ENCODE results near the gene GTF3C5. TPM values are rescaled to one million over a fixed set of nuclear protein-coding genes. Genes with fewer than 3 reads are reported as not detected.

Gene GTF3C5, protein sequence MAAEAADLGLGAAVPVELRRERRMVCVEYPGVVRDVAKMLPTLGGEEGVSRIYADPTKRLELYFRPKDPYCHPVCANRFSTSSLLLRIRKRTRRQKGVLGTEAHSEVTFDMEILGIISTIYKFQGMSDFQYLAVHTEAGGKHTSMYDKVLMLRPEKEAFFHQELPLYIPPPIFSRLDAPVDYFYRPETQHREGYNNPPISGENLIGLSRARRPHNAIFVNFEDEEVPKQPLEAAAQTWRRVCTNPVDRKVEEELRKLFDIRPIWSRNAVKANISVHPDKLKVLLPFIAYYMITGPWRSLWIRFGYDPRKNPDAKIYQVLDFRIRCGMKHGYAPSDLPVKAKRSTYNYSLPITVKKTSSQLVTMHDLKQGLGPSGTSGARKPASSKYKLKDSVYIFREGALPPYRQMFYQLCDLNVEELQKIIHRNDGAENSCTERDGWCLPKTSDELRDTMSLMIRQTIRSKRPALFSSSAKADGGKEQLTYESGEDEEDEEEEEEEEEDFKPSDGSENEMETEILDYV
- total RNA-seq, result 10 to 100 TPM; 43.5 to 51.5 (median 48.9) TPM

DNA sequence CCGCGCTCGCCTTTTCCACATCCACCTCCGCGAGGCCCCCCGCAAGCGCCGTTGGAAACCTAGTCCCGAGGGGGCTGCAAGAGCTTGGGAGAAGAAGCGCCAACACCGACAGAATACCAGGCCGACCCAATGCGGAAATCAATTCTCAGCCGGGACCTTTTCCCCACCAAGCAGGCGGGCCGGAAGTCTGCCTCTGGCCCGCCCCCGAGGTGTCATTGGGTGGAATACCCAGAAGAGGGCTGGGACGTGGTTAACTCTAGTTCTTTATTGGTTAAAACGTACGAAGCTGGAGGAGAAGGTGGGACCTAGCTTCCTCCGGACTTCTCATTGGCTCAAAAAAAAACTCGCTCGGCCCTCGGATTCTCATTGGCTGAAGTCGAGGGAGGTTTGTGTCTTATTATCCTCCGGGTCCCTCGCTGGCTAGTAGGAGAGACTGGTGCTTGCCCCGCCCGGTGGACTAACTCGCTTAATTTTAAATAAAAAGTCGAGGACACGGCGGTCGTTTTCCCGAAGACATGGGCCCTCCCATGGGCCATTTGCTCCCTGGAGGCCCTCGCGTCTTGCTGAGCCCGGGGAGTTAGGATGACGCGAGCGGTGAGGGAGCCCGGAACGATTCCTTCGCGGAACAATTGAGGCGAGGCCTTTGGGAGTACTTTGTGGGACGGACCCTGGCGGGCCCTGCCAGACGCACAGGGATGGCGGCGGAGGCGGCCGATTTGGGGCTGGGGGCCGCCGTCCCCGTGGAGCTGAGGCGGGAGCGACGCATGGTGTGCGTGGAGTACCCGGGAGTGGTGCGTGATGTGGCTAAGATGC, at the start of gene GTF3C5:
GTF3C5 (plus strand) TSS at position 681 of the 813 bp plus-strand sequence; CDS start at position 696, 15 bp downstream.
- H3K27ac ChIP-seq, result peak within 1 kb of the TSS; percentile 53 to 93 (median 88)
- TF ChIP-seq, protein P1, sequence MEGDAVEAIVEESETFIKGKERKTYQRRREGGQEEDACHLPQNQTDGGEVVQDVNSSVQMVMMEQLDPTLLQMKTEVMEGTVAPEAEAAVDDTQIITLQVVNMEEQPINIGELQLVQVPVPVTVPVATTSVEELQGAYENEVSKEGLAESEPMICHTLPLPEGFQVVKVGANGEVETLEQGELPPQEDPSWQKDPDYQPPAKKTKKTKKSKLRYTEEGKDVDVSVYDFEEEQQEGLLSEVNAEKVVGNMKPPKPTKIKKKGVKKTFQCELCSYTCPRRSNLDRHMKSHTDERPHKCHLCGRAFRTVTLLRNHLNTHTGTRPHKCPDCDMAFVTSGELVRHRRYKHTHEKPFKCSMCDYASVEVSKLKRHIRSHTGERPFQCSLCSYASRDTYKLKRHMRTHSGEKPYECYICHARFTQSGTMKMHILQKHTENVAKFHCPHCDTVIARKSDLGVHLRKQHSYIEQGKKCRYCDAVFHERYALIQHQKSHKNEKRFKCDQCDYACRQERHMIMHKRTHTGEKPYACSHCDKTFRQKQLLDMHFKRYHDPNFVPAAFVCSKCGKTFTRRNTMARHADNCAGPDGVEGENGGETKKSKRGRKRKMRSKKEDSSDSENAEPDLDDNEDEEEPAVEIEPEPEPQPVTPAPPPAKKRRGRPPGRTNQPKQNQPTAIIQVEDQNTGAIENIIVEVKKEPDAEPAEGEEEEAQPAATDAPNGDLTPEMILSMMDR (IDR thresholded peaks at IDR 0.05), result peak in 3 of 4 experiments; percentile 14 to 34 (median 27)
- TF ChIP-seq EP300 (IDR thresholded peaks at IDR 0.05) (no peak), POLR2AphosphoS5 (IDR thresholded peaks at IDR 0.05) (peak; percentile 78), POLR2A (IDR thresholded peaks at IDR 0.05) (peak; percentile 38 to 65)
- H3K36me3 ChIP-seq, result peaks cover 0 to 6% of the 10 kb centered on the region in 2 donors

DNA sequence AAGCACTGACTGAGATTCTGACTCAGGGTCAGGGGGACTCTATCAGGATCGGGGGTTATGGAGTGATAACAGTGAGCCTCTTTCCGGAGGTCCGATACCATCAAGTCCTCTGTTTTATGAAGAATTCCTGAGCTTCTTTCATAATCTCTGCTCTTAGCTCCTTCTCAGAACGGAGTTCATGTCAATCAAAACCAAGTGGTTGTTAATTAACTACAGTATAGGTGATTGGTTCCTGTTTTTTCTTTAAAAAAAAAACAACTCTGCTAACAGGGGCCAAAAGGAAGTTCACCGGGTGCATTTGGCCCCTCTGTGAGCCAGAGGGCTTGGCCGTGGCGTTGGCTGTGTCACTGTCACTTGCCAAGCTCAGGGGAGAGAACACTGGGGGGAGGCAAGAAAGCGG, 48.3 kb upstream of the GTF3C5 start:
- 61 to 89% methylated on average over 4 to 5 of the region's 8 CpGs for WGBS, 2 donors (ENCODE audit: low coverage in 1 of 2)
- ATAC-seq, result no peak
- Histone ChIP-seq H3K4me1 (no peaks in the 10 kb centered on the region), H3K9me3 (no peaks in the 10 kb centered on the region), H3K27me3 (peaks cover 94% of the 10 kb centered on the region), H3K4me3 (no peak overlapping the region), H3K27ac (no peak overlapping the region), H3K36me3 (no peaks in the 10 kb centered on the region)
- TF ChIP-seq EP300 (IDR thresholded peaks at IDR 0.05), result no peak
- TF ChIP-seq, protein P1 (IDR thresholded peaks at IDR 0.05), result no peak
- no peak for TF ChIP-seq POLR2AphosphoS5 (IDR thresholded peaks at IDR 0.05)
- no peak for TF ChIP-seq POLR2A (IDR thresholded peaks at IDR 0.05)

More for the DNA sequence above, at the start of gene GTF3C5:
- Histone ChIP-seq H3K27me3 (no peaks in the 10 kb centered on the region), H3K4me1 (peaks cover 0 to 54% (median 22%) of the 10 kb centered on the region in 3 donors), H3K4me3 (peak within 1 kb of the TSS; percentile 89 to 92), H3K9me3 (no peaks in the 10 kb centered on the region)
- WGBS, 2 donors (ENCODE audit: low coverage in 1 of 2), result 0% methylated on average over 2 of the region's 63 CpGs; no CpG with 5 or more reads in 1 of the 2 donors
- ATAC-seq, result peak; percentile 99

DNA sequence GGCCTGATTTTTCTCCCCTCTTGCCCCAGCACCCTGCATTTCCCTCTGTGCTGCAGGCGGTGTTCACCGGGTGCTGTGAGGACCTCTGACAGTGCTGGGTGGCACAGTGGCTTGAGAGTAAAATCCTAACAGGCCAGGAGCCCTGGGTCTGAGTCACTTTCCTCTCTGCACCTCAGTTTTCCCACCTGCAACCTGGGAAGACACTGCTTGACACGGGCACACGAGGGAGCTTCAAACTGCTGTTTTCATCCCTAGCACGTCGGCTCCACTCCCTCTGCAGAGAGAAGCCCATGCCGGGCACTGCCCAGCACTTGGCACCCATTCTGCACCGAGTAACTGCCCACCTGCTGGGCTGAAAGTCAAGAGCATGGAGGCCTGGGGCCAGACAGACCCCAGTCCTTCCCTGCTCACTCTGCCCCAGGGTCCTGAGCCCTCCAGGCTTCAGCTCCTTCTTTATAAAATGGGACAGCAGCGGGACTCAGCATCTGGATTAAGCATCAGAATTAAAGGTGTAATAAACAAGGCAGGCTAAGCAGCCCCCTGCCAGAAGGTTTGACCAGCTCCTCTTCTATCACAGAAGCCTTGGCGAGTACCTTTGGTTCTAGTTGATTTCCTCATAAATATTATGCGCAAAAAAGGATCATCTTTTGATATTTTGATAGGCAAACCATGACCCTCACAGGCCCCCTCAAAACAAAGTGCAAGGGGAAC, 47.2 kb upstream of the GTF3C5 start:
- Histone ChIP-seq H3K4me1 (no peaks in the 10 kb centered on the region), H3K9me3 (no peaks in the 10 kb centered on the region), H3K27me3 (peaks cover 88% of the 10 kb centered on the region), H3K36me3 (no peaks in the 10 kb centered on the region), H3K27ac (no peak overlapping the region), H3K4me3 (no peak overlapping the region)
- 64 to 90% methylated on average over 2 to 7 of the region's 11 CpGs for WGBS, 2 donors (ENCODE audit: low coverage in 1 of 2)
- no peak for TF ChIP-seq EP300 (IDR thresholded peaks at IDR 0.05)
- ATAC-seq, result no peak

DNA sequence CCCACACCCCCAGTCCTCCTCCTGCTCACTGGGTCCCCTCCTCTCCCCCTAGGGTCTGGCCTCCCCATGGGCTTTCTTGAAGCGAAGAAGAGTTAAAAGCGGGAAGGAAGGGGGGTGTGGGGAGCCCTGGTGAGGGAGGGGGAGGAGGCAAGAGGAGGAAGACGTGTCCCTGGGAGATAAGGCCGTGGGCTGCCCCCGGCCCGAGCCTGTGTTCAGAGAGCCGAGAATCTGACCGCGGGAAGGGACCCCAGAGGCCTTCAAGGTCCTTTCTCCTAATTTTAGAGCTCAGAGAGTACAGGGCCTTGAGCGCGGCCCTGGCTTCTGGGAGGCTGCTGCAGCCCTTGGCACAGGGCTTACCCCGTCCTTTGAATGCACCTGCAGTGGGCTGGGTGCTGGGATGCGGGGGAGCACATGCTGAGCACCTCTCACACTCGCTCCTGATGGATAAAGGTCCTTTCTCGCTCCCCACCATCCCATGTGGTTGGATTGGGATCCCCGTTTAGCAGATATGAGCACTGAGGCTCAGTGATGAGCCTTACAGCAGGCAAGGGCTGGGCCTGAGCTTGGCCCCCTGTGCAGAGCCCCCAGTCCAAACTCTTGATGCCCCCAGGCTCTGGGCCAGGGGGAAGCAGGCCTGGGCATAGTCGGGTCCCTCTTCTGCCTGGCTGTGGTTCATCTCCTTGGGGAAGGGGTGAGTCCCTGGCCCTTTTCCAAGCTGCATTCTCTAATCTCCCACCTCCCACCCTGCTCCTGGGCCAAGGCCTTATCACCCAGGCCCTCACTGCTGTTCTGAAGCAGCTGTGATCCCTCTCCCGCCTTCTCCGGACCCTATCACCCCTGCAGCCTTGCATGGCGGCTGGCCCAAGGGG, 46.4 kb upstream of the GTF3C5 start:
- no peak for TF ChIP-seq POLR2A (IDR thresholded peaks at IDR 0.05)
- no peak for TF ChIP-seq POLR2AphosphoS5 (IDR thresholded peaks at IDR 0.05)
- no peak for TF ChIP-seq EP300 (IDR thresholded peaks at IDR 0.05)
- TF ChIP-seq, protein P1 (IDR thresholded peaks at IDR 0.05), result no peak
- 45% methylated on average over 7 of the region's 20 CpGs; no CpG with 5 or more reads in 1 of the 2 donors for WGBS, 2 donors (ENCODE audit: low coverage in 1 of 2)
- Histone ChIP-seq H3K4me1 (no peaks in the 10 kb centered on the region), H3K4me3 (no peak overlapping the region), H3K27me3 (peaks cover 88% of the 10 kb centered on the region), H3K36me3 (no peaks in the 10 kb centered on the region), H3K27ac (no peak overlapping the region), H3K9me3 (no peaks in the 10 kb centered on the region)
- ATAC-seq, result no peak
